Transverse colon (tissue), 4 donors: Measurements from ENCODE around the gene PMP22.

Source experiments
- CTCF ChIP-seq, 5 experiments: fragments of 200-600 bp in 3 of 5; fragments of 450-650 bp in 2 of 5; sonication (generic) in 3 of 5; IDR thresholded peaks; 1 replicate in 2 of 5; 2 replicates in 3 of 5; pipeline ENCODE4 v1.5.1; 2016 to 2017; ENCODE audit warnings: antibody characterized with exemption in 5 of 5, inconsistent platforms in 3 of 5, mild to moderate bottlenecking in 2 of 5, moderate library complexity in 1 of 5
- POLR2A ChIP-seq: fragments of 450-650 bp; IDR thresholded peaks from one replicate; pipeline ENCODE4 v1.6.1; 2016; ENCODE audit warnings: antibody characterized with exemption, mild to moderate bottlenecking, moderate library complexity
- POLR2AphosphoS5 ChIP-seq, 3 donors: sonication (generic); formaldehyde crosslinking; IDR thresholded peaks; one replicate each; pipeline ENCODE4 v1.6.1; 2016; ENCODE audit warnings: antibody characterized with exemption in 3 of 3

DNA sequence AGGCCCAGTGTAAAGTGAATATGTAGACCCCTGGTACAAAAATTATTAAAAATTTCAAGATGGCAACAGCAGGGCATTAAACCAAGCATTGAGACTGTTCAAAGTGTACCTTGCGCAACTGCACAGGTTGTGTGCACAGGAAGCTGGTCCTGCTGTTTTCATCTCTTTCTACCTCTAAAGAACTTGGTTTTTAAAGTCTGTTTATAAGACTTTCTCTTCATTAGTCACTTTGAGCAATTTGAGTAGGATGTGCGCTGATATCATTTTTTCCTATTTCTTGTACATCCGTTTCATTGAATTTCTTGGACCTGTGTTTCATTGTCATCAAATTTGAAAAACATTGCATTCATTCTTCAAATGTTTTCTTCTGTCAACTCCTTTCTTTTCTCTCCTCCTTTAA lies 16.8 kb upstream of the PMP22 start:
- TF ChIP-seq CTCF (IDR thresholded peaks at IDR 0.05) (no peak), POLR2A (no peak), POLR2AphosphoS5 (IDR thresholded peaks at IDR 0.05) (no peak)
